HCT116 (cell line): ENCODE data around the gene IL1RAPL1.

Source experiments
- ATF3 ChIP-seq: IDR thresholded peaks from 2 replicates; pipeline ENCODE4 v1.6.1; 2012
- CBX3 ChIP-seq: IDR thresholded peaks from 2 replicates; pipeline ENCODE4 v1.6.1; 2012; ENCODE audit warnings: low read depth
- CEBPB ChIP-seq: IDR thresholded peaks from 2 replicates; pipeline ENCODE4 v1.6.1; 2012; ENCODE audit warnings: low read depth
- EZH2 ChIP-seq: fragments of 200-600 bp; sonication (generic); IDR thresholded peaks from 2 replicates; pipeline ENCODE4 v1.6.1; 2017; ENCODE audit warnings: antibody characterized with exemption, mixed run types
- JUND ChIP-seq: IDR thresholded peaks from 2 replicates; pipeline ENCODE4 v1.6.1; 2012
- MAX ChIP-seq: IDR thresholded peaks from 2 replicates; pipeline ENCODE4 v1.6.1; 2012
- POLR2A ChIP-seq: IDR thresholded peaks from 2 replicates; pipeline ENCODE4 v1.7.0; 2011; ENCODE audit warnings: borderline replicate concordance; ENCODE audit not compliant: insufficient read depth, insufficient read length; ENCODE audit errors: extremely low read depth
- POLR2AphosphoS5 ChIP-seq: IDR thresholded peaks from 2 replicates; pipeline ENCODE4 v1.6.1; 2011; ENCODE audit warnings: mild to moderate bottlenecking, low read depth, low read length, moderate library complexity
- RAD21 ChIP-seq: IDR thresholded peaks from 2 replicates; pipeline ENCODE4 v1.6.1; 2012; ENCODE audit warnings: low read depth, mild to moderate bottlenecking
- REST ChIP-seq: IDR thresholded peaks from 2 replicates; pipeline ENCODE4 v1.6.1; 2012; ENCODE audit warnings: low read depth
- YY1 ChIP-seq: IDR thresholded peaks from 2 replicates; pipeline ENCODE4 v1.6.1; 2011; ENCODE audit warnings: low read length, low read depth, moderate library complexity, mild to moderate bottlenecking; ENCODE audit not compliant: insufficient replicate concordance; ENCODE audit errors: extremely low read depth
- ZNF274 ChIP-seq: fragments of 200-500 bp; sonication (Bioruptor generic); IDR thresholded peaks from 2 replicates; pipeline ENCODE4 v1.6.1; 2014; ENCODE audit warnings: mild to moderate bottlenecking, low read depth, low read length, inconsistent platforms
- TF ChIP-seq, protein P1 (sequence below), 3 experiments: fragments of 200-600 bp in 1 of 3; sonication (generic) in 1 of 3; IDR thresholded peaks in 2 of 3; conservative IDR thresholded peaks in 1 of 3; 2 replicates each; pipeline ENCODE4 v1.5.1; 2012 to 2017; ENCODE audit warnings: low read depth in 2 of 3, low read length in 2 of 3, antibody characterized with exemption in 1 of 3, borderline replicate concordance in 1 of 3, control low read depth in 1 of 3, mild to moderate bottlenecking in 1 of 3, mixed read lengths in 1 of 3, mixed run types in 1 of 3, moderate library complexity in 1 of 3; ENCODE audit not compliant: insufficient read depth in 1 of 3

DNA sequence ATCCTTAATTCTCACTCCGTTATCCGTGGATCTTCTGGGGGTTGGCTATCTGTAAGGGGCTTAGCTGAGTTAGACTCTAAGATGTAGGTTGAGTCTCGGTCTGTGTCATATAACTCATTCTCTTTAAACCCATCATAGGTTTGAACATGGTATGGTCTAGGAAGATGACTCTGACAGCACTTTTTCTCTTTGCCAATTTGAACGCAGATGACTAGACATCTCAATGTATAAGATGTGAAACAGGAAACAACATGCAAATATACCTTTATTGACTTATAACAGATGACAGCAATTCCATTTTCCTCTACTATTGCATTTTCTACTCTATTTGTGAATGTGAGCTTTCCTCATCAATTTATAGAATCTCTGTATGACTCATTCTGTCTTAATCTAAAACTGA, 993.3 kb downstream of the IL1RAPL1 start:
- TF ChIP-seq, protein P1, sequence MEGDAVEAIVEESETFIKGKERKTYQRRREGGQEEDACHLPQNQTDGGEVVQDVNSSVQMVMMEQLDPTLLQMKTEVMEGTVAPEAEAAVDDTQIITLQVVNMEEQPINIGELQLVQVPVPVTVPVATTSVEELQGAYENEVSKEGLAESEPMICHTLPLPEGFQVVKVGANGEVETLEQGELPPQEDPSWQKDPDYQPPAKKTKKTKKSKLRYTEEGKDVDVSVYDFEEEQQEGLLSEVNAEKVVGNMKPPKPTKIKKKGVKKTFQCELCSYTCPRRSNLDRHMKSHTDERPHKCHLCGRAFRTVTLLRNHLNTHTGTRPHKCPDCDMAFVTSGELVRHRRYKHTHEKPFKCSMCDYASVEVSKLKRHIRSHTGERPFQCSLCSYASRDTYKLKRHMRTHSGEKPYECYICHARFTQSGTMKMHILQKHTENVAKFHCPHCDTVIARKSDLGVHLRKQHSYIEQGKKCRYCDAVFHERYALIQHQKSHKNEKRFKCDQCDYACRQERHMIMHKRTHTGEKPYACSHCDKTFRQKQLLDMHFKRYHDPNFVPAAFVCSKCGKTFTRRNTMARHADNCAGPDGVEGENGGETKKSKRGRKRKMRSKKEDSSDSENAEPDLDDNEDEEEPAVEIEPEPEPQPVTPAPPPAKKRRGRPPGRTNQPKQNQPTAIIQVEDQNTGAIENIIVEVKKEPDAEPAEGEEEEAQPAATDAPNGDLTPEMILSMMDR (IDR thresholded peaks at IDR 0.05 in 2 of 3, conservative IDR thresholded peaks at IDR 0.05 in 1 of 3; ENCODE audit: borderline replicate concordance in 1 of 3, insufficient read depth in 1 of 3, low read depth in 2 of 3, low read length in 2 of 3), result no peak
- TF ChIP-seq CEBPB, result no peak
- no peak for TF ChIP-seq ZNF274
- no peak for TF ChIP-seq POLR2A
- no peak for TF ChIP-seq MAX
- TF ChIP-seq ATF3, result no peak
- TF ChIP-seq POLR2AphosphoS5, result no peak
- no peak for TF ChIP-seq RAD21
- no peak for TF ChIP-seq JUND
- TF ChIP-seq CBX3, result no peak
- no peak for TF ChIP-seq YY1
- no peak for TF ChIP-seq EZH2
- TF ChIP-seq REST, result no peak
